SJCRH30 (cell line): Measurements from ENCODE around the gene KRT38. TPM values are rescaled to one million over a fixed set of nuclear protein-coding genes. Genes with fewer than 3 reads are reported as not detected.

Experiments used
- total RNA-seq: library from RNA; depleted of rRNA; stranded (reverse); fragments of >200 nt; shearing (Covaris generic); gene quantifications from 2 replicates; pipeline ENCODE4 v1.2.3, GENCODE V29; 2014; rRNA removed

The KRT38 gene
- total RNA-seq, 1 experiment from 2014 or later, result not detected

Other genes starting within 250 kb of the KRT38 start
- not detected in 2 replicates for gene KRTAP9-2, start 214.3 kb downstream of the KRT38 start, total RNA-seq
- gene KRTAP9-3, start 208.5 kb downstream of the KRT38 start, total RNA-seq, result not detected in 2 replicates
- not detected in 2 replicates for gene KRTAP9-8, start 203.0 kb downstream of the KRT38 start, total RNA-seq
- gene KRTAP9-4, start 191.3 kb downstream of the KRT38 start, total RNA-seq, result 0.10 TPM in 1 of 2 replicates, not detected in the other
- gene KRTAP9-9, start 185.6 kb downstream of the KRT38 start, total RNA-seq, result not detected in 2 replicates
- gene KRTAP9-6, start 175.6 kb downstream of the KRT38 start, total RNA-seq, result not detected in 2 replicates
- gene KRTAP9-7, start 165.3 kb downstream of the KRT38 start, total RNA-seq, result not detected in 2 replicates
- gene KRTAP29-1, start 138.1 kb downstream of the KRT38 start, total RNA-seq, result not detected in 2 replicates
- gene KRTAP16-1, start 131.7 kb downstream of the KRT38 start, total RNA-seq, result not detected in 2 replicates
- gene KRTAP17-1, start 125.3 kb downstream of the KRT38 start, total RNA-seq, result not detected in 2 replicates
- not detected in 2 replicates for gene KRT33A, start 90.2 kb downstream of the KRT38 start, total RNA-seq
- gene KRT33B, start 71.2 kb downstream of the KRT38 start, total RNA-seq, result not detected in 2 replicates
- 0.08 TPM in 1 of 2 replicates, not detected in the other for gene KRT34, start 58.7 kb downstream of the KRT38 start, total RNA-seq
- 0.08 TPM in 1 of 2 replicates, not detected in the other for gene KRT31, start 43.4 kb downstream of the KRT38 start, total RNA-seq
- not detected in 2 replicates for gene KRT37, start 16.4 kb downstream of the KRT38 start, total RNA-seq
- not detected in 2 replicates for gene KRT32, start 26.4 kb upstream of the KRT38 start, total RNA-seq
- gene KRT35, start 40.2 kb upstream of the KRT38 start, total RNA-seq, result not detected in 2 replicates
- not detected in 2 replicates for gene KRT36, start 48.9 kb upstream of the KRT38 start, total RNA-seq
- 0.30 TPM in 1 of 2 replicates, not detected in the other for gene KRT13, start 64.6 kb upstream of the KRT38 start, total RNA-seq
- gene KRT15, start 77.9 kb upstream of the KRT38 start, total RNA-seq, result 0.08 TPM in 1 of 2 replicates, not detected in the other
- gene KRT19, start 87.3 kb upstream of the KRT38 start, total RNA-seq, result 0.25 TPM in 1 of 2 replicates, not detected in the other
- gene KRT9, start 131.1 kb upstream of the KRT38 start, total RNA-seq, result not detected in 2 replicates
- gene KRT14, start 145.9 kb upstream of the KRT38 start, total RNA-seq, result not detected in 2 replicates
- gene KRT16, start 171.8 kb upstream of the KRT38 start, total RNA-seq, result 0.08 TPM in 1 of 2 replicates, not detected in the other
- gene KRT17, start 183.6 kb upstream of the KRT38 start, total RNA-seq, result 134 and 149 TPM in 2 replicates
- gene EIF1, start 247.9 kb upstream of the KRT38 start, total RNA-seq, result 107 and 142 TPM in 2 replicates